ENCODE measurements around the gene NDUFAF3. TPM values are rescaled to one million over a fixed set of nuclear protein-coding genes. Genes with fewer than 3 reads are reported as not detected.

NDUFAF3 gene
- total RNA-seq, 1 experiment from 2014 or later, result 36.8 TPM

DNA sequence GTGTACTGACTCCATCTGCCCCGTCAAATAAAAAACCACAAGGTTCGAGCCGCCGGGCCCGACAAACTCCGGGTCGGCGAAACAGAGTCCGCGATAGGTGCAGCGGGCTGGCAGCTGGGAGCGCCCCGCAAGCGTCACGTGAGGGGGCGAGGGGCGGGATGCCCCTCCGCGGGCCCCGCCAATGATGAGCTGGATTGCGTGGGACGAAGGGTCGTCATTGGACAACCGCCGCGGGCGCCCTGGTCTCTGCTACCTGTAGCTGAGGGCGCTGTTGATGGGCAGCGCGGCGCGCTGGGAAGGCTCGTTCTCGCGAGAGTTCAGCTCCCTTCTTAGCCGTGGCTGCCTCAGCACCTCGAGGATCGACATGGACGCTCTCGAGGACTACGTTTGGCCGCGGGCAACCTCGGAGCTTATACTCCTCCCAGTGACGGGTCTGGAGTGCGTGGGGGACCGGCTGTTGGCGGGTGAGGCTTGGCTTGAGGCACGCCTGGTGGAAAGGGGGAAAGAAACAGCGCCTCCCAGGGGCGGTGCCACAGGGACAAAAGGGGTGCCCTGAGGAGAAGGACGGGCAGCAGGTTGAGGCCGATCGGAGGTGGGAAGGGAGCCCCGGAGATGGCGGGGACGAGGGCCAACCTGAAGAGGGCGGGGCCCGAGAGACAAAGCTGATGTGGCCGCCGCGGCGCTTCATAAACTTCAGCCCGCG lies 14.7 kb upstream of the NDUFAF3 start, which contains the start of gene WDR6:
Gene WDR6 (plus strand): TSS at position 324 of the 703 bp plus-strand sequence. CDS start 41 bp downstream, at position 365.
- ATAC-seq, result peak; percentile 90
- Mint-ChIP-seq H3K27me3 (ENCODE audit: low read depth) (no peaks in the 10 kb centered on the region), H3K4me1 (peaks cover 15% of the 10 kb centered on the region)
- TF ChIP-seq NFATC4 (CRISPR knock-in tag; IDR thresholded peaks at IDR 0.05) (0 out of 2 replicates have a peak, but pooled peaks have one; percentile 81), CREM (CRISPR knock-in tag; IDR thresholded peaks at IDR 0.05) (peak; percentile 17; the same call in 1 of the 2 replicates), ZNF532 (CRISPR knock-in tag; IDR thresholded peaks at IDR 0.05; ENCODE audit: borderline replicate concordance) (no peak), ETV6 (CRISPR knock-in tag; IDR thresholded peaks at IDR 0.05) (peak; percentile 46; the same call in 1 of the 2 replicates), TEAD4 (CRISPR knock-in tag; IDR thresholded peaks at IDR 0.05) (no peak), FOXP1 (CRISPR knock-in tag; IDR thresholded peaks at IDR 0.05; ENCODE audit: borderline replicate concordance) (peak; percentile 88; the same call in 1 of the 2 replicates), CBFB (CRISPR knock-in tag; IDR thresholded peaks at IDR 0.05; ENCODE audit: low read depth) (no peak; the same call in 1 of the 2 replicates), NFYB (CRISPR knock-in tag; conservative IDR thresholded peaks at IDR 0.05; ENCODE audit: low read depth) (peak; percentile 89), PREB (CRISPR knock-in tag; IDR thresholded peaks at IDR 0.05; ENCODE audit: borderline replicate concordance) (no peak), ZNF416 (CRISPR knock-in tag; IDR thresholded peaks at IDR 0.05) (peak; percentile 60; the same call in 1 of the 2 replicates), SP1 (CRISPR knock-in tag; conservative IDR thresholded peaks at IDR 0.05) (peak; percentile 89), GRHL2 (CRISPR knock-in tag; IDR thresholded peaks at IDR 0.05; ENCODE audit: insufficient replicate concordance, severe bottlenecking) (no peak), ZNF219 (CRISPR knock-in tag; IDR thresholded peaks at IDR 0.05; ENCODE audit: borderline replicate concordance) (no peak), CREB1 (CRISPR knock-in tag; IDR thresholded peaks at IDR 0.05) (no peak), SOX15 (CRISPR knock-in tag; IDR thresholded peaks at IDR 0.05) (no peak), JAZF1 (CRISPR knock-in tag; IDR thresholded peaks at IDR 0.05) (no peak), E2F1 (CRISPR knock-in tag; IDR thresholded peaks at IDR 0.05) (no peak), FOXK1 (CRISPR knock-in tag; IDR thresholded peaks at IDR 0.05) (0 out of 2 replicates have a peak, but pooled peaks have one; percentile 14), TCF7 (CRISPR knock-in tag; IDR thresholded peaks at IDR 0.05; ENCODE audit: low read depth) (no peak), RORB (CRISPR knock-in tag; IDR thresholded peaks at IDR 0.05) (no peak), SMAD3 (CRISPR knock-in tag; IDR thresholded peaks at IDR 0.05; ENCODE audit: borderline replicate concordance) (no peak; the same call in 1 of the 2 replicates), FOXJ3 (CRISPR knock-in tag; IDR thresholded peaks at IDR 0.05; ENCODE audit: borderline replicate concordance) (no peak), ATF1 (CRISPR knock-in tag; IDR thresholded peaks at IDR 0.05) (no peak), RELA (CRISPR knock-in tag; IDR thresholded peaks at IDR 0.05; ENCODE audit: borderline replicate concordance) (no peak)
- TF ChIP-seq, protein P1, sequence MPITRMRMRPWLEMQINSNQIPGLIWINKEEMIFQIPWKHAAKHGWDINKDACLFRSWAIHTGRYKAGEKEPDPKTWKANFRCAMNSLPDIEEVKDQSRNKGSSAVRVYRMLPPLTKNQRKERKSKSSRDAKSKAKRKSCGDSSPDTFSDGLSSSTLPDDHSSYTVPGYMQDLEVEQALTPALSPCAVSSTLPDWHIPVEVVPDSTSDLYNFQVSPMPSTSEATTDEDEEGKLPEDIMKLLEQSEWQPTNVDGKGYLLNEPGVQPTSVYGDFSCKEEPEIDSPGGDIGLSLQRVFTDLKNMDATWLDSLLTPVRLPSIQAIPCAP (CRISPR knock-in tag; IDR thresholded peaks at IDR 0.05), result peak; percentile 76; the same call in 1 of the 2 replicates
- TF ChIP-seq, protein P2, sequence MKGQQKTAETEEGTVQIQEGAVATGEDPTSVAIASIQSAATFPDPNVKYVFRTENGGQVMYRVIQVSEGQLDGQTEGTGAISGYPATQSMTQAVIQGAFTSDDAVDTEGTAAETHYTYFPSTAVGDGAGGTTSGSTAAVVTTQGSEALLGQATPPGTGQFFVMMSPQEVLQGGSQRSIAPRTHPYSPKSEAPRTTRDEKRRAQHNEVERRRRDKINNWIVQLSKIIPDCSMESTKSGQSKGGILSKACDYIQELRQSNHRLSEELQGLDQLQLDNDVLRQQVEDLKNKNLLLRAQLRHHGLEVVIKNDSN (CRISPR knock-in tag; IDR thresholded peaks at IDR 0.05), result peak; percentile 98
- TF ChIP-seq, protein P3, sequence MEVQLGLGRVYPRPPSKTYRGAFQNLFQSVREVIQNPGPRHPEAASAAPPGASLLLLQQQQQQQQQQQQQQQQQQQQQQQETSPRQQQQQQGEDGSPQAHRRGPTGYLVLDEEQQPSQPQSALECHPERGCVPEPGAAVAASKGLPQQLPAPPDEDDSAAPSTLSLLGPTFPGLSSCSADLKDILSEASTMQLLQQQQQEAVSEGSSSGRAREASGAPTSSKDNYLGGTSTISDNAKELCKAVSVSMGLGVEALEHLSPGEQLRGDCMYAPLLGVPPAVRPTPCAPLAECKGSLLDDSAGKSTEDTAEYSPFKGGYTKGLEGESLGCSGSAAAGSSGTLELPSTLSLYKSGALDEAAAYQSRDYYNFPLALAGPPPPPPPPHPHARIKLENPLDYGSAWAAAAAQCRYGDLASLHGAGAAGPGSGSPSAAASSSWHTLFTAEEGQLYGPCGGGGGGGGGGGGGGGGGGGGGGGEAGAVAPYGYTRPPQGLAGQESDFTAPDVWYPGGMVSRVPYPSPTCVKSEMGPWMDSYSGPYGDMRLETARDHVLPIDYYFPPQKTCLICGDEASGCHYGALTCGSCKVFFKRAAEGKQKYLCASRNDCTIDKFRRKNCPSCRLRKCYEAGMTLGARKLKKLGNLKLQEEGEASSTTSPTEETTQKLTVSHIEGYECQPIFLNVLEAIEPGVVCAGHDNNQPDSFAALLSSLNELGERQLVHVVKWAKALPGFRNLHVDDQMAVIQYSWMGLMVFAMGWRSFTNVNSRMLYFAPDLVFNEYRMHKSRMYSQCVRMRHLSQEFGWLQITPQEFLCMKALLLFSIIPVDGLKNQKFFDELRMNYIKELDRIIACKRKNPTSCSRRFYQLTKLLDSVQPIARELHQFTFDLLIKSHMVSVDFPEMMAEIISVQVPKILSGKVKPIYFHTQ (CRISPR knock-in tag; IDR thresholded peaks at IDR 0.05), result peak; percentile 71; the same call in 1 of the 2 replicates

More for the DNA sequence above, 14.7 kb upstream of the NDUFAF3 start, which contains the start of gene WDR6:
- peaks cover 20% of the 10 kb centered on the region for H3K36me3 Mint-ChIP-seq
- ChIA-PET CTCF (interaction anchor here (0.6 to 9.3 kb wide), 20 partner anchors 10 to 1396 kb away, joined by 3 to 124 read pairs (median 4); partner anchors contain the start of genes ARIH2, BSN, CELSR3 and DALRD3), POLR2A (interaction anchor here (0.6 to 4.6 kb wide), 20 partner anchors 10 to 1284 kb away, joined by 3 to 81 read pairs (median 5); partner anchors contain the start of genes CELSR3, DAG1, DALRD3 and IMPDH2)
- peak within 1 kb of the TSS; percentile 99 for H3K4me3 Mint-ChIP-seq
- peak; percentile 97 for DNase-seq (ENCODE audit: low spot score)
- H3K27ac Mint-ChIP-seq, result peak within 1 kb of the TSS; percentile 100
- no peaks in the 10 kb centered on the region for H3K9me3 Mint-ChIP-seq
